ENCODE data around the gene NR3C2.

Gene NR3C2

DNA sequence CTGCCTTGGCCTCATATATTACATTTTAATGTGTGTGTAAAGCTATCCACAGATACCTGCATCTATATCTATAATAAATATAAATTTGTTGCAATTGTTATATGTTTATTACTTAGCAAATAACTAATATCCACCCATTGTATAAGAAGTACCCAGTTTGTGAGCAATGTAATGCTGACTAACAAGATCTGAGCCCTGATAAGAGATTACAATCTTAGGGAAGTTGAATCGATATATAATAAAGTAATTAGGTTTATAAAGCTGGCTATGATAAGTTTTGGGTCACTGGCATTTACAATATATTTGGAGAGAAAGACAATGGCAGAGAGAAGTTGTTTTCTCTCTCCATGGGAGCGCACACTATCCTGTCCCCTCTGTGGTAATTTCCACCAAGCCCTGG, 280.6 kb downstream of the NR3C2 start:
- TF ChIP-seq ZFP3 (CRISPR knock-in tag; IDR thresholded peaks at IDR 0.05) = no peak

DNA sequence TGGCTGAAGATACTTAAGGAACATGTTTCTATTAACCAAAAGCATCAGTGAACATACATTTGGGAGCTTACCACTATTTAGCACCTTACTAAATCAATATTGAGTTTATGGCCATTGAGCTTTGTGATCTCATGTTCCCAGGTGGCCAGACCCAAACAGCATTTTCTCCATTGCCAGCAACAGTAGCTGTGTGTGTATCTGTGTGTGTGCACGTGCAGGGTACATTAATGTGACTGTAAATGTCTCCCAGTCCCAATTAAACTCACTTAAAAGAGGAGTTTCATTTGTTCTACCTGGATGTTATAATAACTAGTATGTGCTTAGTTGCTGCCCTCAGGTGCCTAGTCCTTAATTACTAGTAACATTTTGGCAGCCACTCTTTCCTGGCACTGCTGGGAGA, 282.4 kb downstream of the NR3C2 start:
- TF ChIP-seq ESRRG (CRISPR knock-in tag; IDR thresholded peaks at IDR 0.05) (no peak), ZC3H10 (CRISPR knock-in tag; IDR thresholded peaks at IDR 0.05) (no peak), ZNF8 (CRISPR knock-in tag; IDR thresholded peaks at IDR 0.05) (no peak), ISL1 (CRISPR knock-in tag; IDR thresholded peaks at IDR 0.05) (no peak), ZNF565 (CRISPR knock-in tag; conservative IDR thresholded peaks at IDR 0.05; ENCODE audit: low read depth) (no peak), TCF4 (CRISPR knock-in tag; IDR thresholded peaks at IDR 0.05; ENCODE audit: borderline replicate concordance) (no peak), PPARA (CRISPR knock-in tag; IDR thresholded peaks at IDR 0.05; ENCODE audit: borderline replicate concordance) (no peak), ZFP3 (CRISPR knock-in tag; IDR thresholded peaks at IDR 0.05) (no peak), OSR1 (CRISPR knock-in tag; IDR thresholded peaks at IDR 0.05) (no peak), CSRNP3 (CRISPR knock-in tag; IDR thresholded peaks at IDR 0.05) (no peak), GLIS3 (CRISPR knock-in tag; IDR thresholded peaks at IDR 0.05) (no peak), TOX (CRISPR knock-in tag; IDR thresholded peaks at IDR 0.05; ENCODE audit: borderline replicate concordance) (no peak), ARNTL (CRISPR knock-in tag; IDR thresholded peaks at IDR 0.05; ENCODE audit: borderline replicate concordance, low read depth) (no peak), CSDC2 (CRISPR knock-in tag; IDR thresholded peaks at IDR 0.05) (no peak), SNAI2 (CRISPR knock-in tag; IDR thresholded peaks at IDR 0.05) (no peak), BACH2 (CRISPR knock-in tag; IDR thresholded peaks at IDR 0.05; ENCODE audit: borderline replicate concordance) (no peak), RARB (CRISPR knock-in tag; IDR thresholded peaks at IDR 0.05) (no peak)
- TF ChIP-seq, protein P1, sequence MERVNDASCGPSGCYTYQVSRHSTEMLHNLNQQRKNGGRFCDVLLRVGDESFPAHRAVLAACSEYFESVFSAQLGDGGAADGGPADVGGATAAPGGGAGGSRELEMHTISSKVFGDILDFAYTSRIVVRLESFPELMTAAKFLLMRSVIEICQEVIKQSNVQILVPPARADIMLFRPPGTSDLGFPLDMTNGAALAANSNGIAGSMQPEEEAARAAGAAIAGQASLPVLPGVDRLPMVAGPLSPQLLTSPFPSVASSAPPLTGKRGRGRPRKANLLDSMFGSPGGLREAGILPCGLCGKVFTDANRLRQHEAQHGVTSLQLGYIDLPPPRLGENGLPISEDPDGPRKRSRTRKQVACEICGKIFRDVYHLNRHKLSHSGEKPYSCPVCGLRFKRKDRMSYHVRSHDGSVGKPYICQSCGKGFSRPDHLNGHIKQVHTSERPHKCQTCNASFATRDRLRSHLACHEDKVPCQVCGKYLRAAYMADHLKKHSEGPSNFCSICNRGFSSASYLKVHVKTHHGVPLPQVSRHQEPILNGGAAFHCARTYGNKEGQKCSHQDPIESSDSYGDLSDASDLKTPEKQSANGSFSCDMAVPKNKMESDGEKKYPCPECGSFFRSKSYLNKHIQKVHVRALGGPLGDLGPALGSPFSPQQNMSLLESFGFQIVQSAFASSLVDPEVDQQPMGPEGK (CRISPR knock-in tag; IDR thresholded peaks at IDR 0.05; ENCODE audit: borderline replicate concordance) = no peak
- TF ChIP-seq, protein P2, sequence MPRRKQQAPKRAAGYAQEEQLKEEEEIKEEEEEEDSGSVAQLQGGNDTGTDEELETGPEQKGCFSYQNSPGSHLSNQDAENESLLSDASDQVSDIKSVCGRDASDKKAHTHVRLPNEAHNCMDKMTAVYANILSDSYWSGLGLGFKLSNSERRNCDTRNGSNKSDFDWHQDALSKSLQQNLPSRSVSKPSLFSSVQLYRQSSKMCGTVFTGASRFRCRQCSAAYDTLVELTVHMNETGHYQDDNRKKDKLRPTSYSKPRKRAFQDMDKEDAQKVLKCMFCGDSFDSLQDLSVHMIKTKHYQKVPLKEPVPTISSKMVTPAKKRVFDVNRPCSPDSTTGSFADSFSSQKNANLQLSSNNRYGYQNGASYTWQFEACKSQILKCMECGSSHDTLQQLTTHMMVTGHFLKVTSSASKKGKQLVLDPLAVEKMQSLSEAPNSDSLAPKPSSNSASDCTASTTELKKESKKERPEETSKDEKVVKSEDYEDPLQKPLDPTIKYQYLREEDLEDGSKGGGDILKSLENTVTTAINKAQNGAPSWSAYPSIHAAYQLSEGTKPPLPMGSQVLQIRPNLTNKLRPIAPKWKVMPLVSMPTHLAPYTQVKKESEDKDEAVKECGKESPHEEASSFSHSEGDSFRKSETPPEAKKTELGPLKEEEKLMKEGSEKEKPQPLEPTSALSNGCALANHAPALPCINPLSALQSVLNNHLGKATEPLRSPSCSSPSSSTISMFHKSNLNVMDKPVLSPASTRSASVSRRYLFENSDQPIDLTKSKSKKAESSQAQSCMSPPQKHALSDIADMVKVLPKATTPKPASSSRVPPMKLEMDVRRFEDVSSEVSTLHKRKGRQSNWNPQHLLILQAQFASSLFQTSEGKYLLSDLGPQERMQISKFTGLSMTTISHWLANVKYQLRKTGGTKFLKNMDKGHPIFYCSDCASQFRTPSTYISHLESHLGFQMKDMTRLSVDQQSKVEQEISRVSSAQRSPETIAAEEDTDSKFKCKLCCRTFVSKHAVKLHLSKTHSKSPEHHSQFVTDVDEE (CRISPR knock-in tag; IDR thresholded peaks at IDR 0.05) = no peak
- TF ChIP-seq, protein P3, sequence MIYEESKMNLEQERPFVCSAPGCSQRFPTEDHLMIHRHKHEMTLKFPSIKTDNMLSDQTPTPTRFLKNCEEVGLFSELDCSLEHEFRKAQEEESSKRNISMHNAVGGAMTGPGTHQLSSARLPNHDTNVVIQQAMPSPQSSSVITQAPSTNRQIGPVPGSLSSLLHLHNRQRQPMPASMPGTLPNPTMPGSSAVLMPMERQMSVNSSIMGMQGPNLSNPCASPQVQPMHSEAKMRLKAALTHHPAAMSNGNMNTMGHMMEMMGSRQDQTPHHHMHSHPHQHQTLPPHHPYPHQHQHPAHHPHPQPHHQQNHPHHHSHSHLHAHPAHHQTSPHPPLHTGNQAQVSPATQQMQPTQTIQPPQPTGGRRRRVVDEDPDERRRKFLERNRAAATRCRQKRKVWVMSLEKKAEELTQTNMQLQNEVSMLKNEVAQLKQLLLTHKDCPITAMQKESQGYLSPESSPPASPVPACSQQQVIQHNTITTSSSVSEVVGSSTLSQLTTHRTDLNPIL (CRISPR knock-in tag; IDR thresholded peaks at IDR 0.05; ENCODE audit: low read depth) = no peak
- no peak for ATAC-seq

More for the DNA sequence above, 280.6 kb downstream of the NR3C2 start:
- no peak for ATAC-seq

GRCh38 chr4:148154769-148155168, 287.4 kb downstream of the NR3C2 start:
- no peak for ATAC-seq

More at GRCh38 chr4:148154769-148155168, 287.4 kb downstream of the NR3C2 start:
- TF ChIP-seq PPARA (CRISPR knock-in tag; IDR thresholded peaks at IDR 0.05; ENCODE audit: borderline replicate concordance) (no peak), ISL1 (CRISPR knock-in tag; IDR thresholded peaks at IDR 0.05) (no peak), TCF4 (CRISPR knock-in tag; IDR thresholded peaks at IDR 0.05; ENCODE audit: borderline replicate concordance) (no peak), BACH2 (CRISPR knock-in tag; IDR thresholded peaks at IDR 0.05; ENCODE audit: borderline replicate concordance) (no peak), ARNTL (CRISPR knock-in tag; IDR thresholded peaks at IDR 0.05; ENCODE audit: borderline replicate concordance, low read depth) (no peak), ZC3H10 (CRISPR knock-in tag; IDR thresholded peaks at IDR 0.05) (no peak), SNAI2 (CRISPR knock-in tag; IDR thresholded peaks at IDR 0.05) (no peak), CSDC2 (CRISPR knock-in tag; IDR thresholded peaks at IDR 0.05) (no peak), TOX (CRISPR knock-in tag; IDR thresholded peaks at IDR 0.05; ENCODE audit: borderline replicate concordance) (no peak), ZFP30 (CRISPR knock-in tag; IDR thresholded peaks at IDR 0.05) (no peak), ESRRG (CRISPR knock-in tag; IDR thresholded peaks at IDR 0.05) (no peak), CSRNP3 (CRISPR knock-in tag; IDR thresholded peaks at IDR 0.05) (no peak)
- TF ChIP-seq, protein P1 (CRISPR knock-in tag; IDR thresholded peaks at IDR 0.05; ENCODE audit: borderline replicate concordance) = no peak
